Ramos (cell line): ENCODE measurements around the gene CCL22.

Experiments
- in situ Hi-C: fragments of 300-500 bp; cut with MboI; formaldehyde crosslinking; loops from one replicate; pipeline ENCODE4 v1.14.3; 2022; ENCODE audit warnings: low sequenced_read_pairs; ENCODE audit not compliant: unreplicated experiment

Gene CCL22

DNA sequence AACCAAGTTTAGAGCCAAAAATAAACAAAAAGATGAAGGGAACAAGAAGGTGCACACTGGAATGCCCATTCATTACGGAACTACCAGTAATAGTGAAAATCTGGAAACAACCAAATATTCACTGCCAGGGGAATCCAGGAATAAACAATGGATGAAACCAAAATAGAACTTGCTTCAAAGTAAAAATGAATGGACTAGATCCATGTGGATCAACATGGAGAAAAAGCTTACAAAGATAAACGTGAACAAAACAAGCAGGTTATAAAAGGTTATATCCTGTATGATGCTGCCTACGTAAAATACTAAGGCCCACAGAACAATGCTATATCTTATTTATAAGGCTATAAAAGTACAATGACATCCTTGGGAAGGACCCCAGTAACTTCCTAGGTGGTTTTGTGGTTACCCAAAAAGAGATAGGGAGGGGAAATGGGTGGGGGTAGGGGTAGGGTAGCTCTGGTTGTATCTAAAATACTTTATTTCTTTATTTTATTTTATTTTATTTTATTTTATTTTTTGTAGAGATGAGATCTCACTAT, 12.8 kb upstream of the CCL22 start:
- in situ Hi-C loops = no loop called here

DNA sequence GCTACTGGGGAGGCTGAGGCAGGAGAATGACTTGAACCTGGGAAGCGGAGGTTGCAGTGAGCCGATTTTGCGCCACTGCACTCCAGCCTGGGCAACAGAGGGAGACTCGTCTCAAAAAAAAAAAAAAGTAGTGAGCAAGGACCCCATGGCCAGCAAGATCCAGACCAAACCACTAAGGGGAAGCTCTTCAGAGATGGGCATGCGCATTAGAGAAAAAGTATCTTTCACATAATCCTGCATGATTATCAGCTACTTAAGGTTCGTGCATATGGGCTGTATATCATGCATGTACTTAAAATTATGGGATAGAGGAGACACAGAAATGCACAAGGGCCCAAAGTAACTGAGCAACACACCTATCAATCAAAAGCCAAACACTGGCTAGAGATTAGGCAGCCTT, 10.7 kb upstream of the CCL22 start:
- in situ Hi-C loops = no loop called here

DNA sequence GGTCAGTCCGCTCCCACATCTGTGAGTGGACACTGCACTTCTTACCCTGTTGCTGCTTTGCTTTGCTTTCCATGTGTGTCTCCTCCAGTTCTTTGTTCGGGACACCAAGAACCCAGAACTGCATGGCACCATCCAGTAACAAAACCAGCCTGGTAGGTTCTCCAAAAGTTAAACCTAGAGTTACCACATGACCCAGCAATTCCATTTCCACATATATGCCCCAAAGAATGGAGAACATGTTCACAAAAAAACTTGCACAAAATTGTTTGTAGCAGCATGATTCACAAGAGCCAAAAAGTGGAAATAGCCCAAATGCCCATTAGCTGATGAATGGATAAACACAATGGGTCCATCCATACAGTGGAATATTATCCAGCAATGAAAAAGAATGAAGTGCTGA, 10.3 kb upstream of the CCL22 start:
- in situ Hi-C loops = no loop called here

GRCh38 chr16:57349212-57350031, 9.2 kb upstream of the CCL22 start:
- in situ Hi-C loops = no loop called here

DNA sequence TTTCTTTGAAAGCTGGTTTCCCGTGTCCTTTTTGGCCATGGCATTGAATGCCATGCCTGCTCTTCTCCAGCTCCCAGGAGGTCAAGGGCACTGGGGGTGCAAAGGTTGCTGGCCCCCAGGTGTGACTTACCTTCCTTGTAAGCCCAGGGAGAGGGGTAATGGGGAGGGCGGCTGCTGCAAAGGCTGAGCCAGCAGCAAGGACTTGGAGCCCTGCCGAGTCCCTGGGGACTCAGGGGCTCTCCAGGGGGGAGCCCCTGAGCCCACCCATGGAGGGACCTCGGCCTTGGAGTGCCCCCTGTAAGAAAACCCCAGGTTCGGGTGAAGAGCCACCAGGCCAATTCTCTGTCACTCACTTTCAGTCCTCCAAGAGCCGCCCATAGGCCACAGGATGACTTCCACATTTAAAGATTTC, 5.9 kb upstream of the CCL22 start:
- in situ Hi-C loops = no loop called here

DNA sequence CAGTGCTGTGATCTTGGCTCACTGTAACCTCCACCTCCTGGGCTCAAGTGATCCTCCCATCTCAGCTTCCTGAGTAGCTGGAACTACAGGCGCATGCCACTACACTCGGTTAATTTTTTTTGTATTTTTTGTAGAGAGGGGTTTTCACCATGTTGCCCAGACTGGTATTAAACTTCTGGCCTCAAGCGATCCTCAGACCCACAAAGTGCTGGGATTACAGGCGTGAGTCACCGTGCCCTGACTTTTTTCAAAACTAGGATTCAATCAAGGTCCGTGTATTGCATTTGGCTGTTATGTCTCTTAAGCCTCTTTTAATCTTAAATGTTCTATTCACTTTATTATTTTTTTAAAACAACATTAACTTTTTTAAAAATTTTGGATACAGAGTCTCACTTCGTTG, 4.3 kb upstream of the CCL22 start:
- in situ Hi-C loops = no loop called here

- in situ Hi-C loops = no loop called here
These were observed 2.6 kb upstream of the CCL22 start for GRCh38 chr16:57355898-57356414.

DNA sequence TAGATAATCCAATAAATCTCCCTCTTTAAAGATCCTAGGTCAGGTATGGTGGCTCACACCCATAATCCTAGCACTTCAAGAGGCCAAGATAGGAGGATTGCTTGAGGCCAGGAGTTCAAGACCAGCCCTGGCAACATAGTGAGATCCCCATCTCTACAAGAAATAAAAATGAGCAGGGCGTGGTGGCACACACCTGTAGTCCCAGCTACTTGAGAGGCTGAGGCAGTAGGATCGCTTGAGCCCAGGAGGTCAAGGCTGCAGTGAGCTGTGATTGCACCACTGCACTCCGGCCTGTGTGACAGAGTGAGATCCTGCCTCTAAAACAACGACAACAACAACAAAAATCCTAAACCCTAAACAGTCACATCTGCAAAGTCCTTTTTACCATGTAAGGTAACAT, 2.0 kb upstream of the CCL22 start:
- in situ Hi-C loops = no loop called here

DNA sequence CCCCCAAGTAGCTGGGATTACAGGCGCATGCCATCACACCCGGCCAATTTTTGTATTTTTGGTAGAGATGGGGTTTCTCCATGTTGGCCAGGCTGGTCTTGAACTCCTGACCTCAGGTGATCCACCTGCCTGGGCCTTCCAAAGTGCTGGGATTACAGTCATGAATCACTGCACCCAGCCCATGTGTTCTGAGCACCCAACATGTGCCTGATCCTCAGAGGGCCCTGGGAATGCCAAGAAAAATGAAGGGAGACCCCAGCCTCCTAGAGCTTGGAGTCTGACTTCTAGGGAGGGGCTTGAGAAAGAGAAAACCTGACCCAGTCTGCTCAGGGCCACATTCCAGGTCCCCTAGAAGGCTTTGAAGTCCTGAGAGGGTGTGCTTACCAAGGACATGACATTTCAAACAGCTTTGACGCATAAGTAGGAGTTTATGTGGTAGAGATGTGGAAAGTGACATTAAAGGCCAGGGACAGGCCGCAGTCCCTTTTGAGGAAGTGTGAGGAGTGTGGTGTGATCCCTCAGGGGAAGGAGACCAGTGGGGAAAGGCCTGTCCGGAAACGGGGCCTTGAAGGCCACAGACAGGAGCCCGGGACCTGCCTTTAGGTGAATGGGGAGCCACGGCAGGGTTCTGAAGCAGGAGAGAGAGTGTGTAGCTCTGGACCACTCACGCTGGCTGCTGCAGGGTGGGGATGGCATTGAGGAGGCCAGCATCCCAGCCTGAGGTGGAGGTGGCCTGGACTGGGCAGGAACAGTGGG, 1.1 kb upstream of the CCL22 start:
- in situ Hi-C loops = no loop called here

GRCh38 chr16:57358086-57358420, 530 bp upstream of the CCL22 start:
- in situ Hi-C loops = no loop called here

DNA sequence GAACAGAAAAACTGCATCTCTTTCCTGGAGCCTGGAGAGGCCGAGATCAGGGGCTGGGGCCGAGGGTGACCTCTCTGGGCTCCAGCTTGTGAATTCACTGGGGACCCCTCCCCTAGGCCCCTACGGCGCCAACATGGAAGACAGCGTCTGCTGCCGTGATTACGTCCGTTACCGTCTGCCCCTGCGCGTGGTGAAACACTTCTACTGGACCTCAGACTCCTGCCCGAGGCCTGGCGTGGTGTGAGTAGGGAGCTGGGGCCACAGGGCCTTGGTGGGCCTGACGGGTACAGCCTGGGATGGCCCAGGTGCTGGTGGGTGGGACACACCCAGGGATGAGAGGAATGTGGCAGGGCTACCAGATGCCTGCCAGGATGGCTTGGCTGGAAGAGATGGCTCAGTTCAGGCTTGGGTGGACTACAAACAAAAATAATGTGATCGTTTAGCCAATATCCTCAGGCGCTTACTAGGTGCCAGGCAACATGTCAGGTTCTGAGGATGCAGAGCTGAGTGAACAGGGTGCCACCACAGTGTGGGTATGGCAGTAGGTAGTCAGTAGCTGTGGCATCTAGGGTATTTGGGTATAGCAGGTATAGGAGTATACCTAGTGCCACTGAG, 1.8 kb downstream of the CCL22 start:
- in situ Hi-C loops = no loop called here

DNA sequence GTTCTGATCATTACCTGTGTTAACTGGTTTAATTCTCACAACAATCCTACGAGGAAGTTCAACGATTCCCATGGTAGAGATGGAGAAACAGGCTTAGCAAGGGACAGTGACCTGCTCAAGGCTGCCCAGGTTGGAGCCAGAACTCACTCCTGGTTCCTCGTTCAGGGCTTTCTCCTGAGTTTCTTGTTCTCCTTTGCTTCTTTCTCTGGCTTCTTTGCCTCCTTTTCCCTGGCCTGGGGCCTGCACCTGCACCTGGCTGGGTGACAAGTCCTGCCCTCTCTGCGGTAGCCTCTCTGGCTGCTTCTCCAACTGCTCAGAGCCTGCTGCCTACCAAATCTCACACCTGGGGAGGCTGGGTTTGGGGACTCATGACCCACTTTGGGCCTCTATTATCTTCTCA, 2.8 kb downstream of the CCL22 start:
- in situ Hi-C loops = no loop called here

DNA sequence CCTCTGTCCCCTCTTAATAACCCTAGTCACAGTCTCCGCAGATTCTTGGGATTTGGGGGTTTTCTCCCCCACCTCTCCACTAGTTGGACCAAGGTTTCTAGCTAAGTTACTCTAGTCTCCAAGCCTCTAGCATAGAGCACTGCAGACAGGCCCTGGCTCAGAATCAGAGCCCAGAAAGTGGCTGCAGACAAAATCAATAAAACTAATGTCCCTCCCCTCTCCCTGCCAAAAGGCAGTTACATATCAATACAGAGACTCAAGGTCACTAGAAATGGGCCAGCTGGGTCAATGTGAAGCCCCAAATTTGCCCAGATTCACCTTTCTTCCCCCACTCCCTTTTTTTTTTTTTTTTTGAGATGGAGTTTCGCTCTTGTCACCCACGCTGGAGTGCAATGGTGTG, 5.6 kb downstream of the CCL22 start:
- in situ Hi-C loops = no loop called here

GRCh38 chr16:57366544-57367040, 8.0 kb downstream of the CCL22 start:
- in situ Hi-C loops = no loop called here

DNA sequence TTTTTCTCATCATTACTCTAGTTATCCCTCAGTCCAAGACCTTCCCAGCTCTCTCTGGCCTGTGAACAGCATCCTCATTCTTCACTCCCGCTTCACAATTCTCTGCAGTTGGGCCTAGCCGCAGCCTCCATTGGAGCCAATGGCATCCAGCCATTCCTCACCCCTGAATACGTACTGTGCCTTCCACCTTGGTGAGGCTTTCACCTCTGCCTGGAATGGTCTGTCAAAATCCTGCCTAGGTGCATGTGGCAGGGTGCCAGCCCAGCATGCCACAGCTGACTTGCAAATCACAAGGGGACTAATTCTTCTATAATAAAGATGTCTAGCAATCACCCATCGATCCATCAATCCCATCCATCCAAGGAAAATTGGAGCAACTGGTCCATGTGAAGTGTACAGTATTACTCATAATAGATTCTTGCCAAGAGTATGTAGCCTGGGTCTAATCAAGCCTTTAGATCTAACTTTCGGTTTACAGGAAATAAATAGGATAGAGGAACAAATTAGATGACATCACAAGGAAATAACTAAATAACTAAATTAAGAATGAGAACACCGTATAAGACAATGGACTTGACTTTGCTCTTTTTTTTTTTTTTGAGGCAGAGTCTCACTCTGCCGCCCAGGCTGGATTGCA, 8.7 kb downstream of the CCL22 start:
- in situ Hi-C loops = no loop called here

DNA sequence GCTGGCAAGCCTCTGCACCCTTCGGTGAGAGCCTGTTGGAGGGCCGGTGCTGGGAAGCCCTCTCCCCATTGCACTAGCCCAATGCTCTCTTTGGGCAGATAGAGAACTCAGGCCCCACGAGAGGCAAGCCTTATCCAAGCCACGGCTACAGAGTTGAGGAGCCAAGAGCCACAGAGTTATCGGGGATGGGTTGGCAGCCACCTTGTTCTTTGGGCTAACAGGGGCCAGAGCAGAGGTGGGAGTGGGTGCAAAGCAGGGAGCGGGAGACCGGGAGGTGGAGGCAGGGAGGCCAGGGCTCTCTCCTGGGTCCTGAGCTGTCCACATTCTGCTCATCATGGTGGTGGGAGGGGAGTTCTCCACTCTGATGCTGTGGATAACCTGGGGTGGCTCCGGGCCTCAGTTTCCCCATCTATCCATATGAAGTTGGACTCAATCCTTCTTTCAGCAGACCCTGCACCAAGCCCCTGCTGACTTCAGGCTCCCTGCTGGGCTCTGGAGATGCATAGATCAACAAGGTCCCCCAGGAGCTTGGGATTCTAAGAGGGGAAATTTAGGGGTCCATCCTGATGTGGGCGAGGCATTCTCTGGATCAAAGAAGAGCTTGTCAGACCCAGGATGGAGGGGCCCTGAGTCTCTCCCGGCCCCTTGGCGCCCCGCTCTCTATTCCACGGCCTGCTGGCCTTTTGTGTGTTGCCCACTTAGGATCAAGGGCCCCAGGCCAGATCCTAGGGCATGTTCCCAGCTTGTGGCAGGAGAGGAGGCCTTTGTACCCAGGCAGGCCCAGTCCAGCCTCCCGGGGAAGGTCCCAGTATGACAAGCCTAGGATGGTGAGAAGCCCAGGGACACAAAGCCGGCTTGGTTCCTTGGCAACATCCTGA, 13.2 kb downstream of the CCL22 start:
- in situ Hi-C loops = no loop called here

GRCh38 chr16:57372372-57373116, 14.0 kb downstream of the CCL22 start, which contains the start of gene CX3CL1:
Gene CX3CL1 (plus strand): TSS chr16:57372490. CDS start chr16:57372569, 79 bp downstream.
- in situ Hi-C loops = no loop called here

DNA sequence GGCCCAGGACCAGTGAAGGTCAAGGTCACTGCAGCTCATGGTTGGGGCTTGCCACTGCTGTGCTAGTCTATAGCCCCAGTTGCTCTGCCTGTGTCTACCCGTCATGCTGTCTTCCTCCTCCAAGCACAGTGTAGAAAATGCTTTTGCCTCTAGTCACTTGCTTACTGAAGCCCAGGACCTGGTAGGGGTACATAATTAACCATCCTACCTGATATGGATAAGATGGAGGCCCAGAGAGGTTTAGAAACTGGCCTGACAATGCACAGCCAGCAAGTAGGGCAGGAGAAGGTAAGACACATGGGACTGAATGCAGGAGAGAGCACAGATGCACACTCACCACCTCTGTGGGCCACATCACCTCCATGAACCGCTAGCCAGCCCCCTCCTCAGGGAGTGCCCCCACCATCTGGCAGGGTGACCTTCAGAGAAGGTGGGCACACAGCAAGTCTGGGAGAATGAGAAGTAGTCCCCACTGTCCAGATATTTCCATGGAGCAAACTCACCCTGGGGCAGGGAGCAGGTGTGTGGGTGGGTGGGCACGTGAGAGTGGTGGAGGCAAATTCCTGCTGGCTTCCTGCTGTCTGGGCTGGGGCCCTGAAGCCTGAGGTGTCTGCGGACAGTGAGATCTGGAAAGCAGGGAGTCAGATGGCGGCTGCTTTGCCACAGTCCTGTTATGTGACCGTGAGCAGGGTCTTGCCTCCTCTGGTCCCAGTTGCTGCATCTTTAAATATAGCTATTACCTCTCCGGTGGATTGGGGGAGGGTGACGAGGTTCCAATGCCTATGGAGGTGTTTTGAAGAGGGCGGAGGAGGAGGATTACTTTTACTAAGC, 14.7 kb downstream of the CCL22 start:
- in situ Hi-C loops = no loop called here
